A673 (cell line): ENCODE data around the gene COL28A1. TPM values are rescaled to one million over a fixed set of nuclear protein-coding genes. Genes with fewer than 3 reads are reported as not detected.

Experiments used
- BruUV-seq: library from RNA; stranded (reverse); fragments of 400-500 nt; replicated peaks from 2 replicates; lab custom pipeline; 2021; lab: Mats Ljungman, UMichigan
- CTCF ChIA-PET: fragments of 300-600 bp; sonication (Branson Sonifier 250); formaldehyde crosslinking; loops from one replicate; lab custom pipeline; 2022; ENCODE audit warnings: antibody characterized with exemption; lab: Charles Lee
- POLR2A ChIA-PET: fragments of 300-600 bp; sonication (Branson Sonifier 250); formaldehyde crosslinking; loops from one replicate; lab custom pipeline; 2022; ENCODE audit warnings: antibody characterized with exemption; ENCODE audit not compliant: low non-redundant PET; lab: Charles Lee
- DNase-seq: peaks from one replicate; pipeline ENCODE4 v3.0.0-alpha.2; 2015; ENCODE audit warnings: low spot score
- H3K27ac ChIP-seq: fragments of 200-600 bp; sonication (generic); 2 replicates; pipeline ENCODE4 v1.5.1; 2016; ENCODE audit warnings: mixed run types, low read depth, mild to moderate bottlenecking, mixed read lengths, antibody characterized with exemption, low read length; ENCODE audit not compliant: poor library complexity, severe bottlenecking
- H3K27me3 ChIP-seq: fragments of 200-600 bp; sonication (generic); replicated peaks from 2 replicates; pipeline ENCODE4 v1.6.1; 2017; ENCODE audit warnings: mixed run types, low read depth, mild to moderate bottlenecking, mixed read lengths, antibody characterized with exemption, low read length; ENCODE audit not compliant: insufficient read depth, poor library complexity
- H3K36me3 ChIP-seq: fragments of 200-600 bp; sonication (generic); 2 replicates; pipeline ENCODE4 v1.6.1; 2016; ENCODE audit warnings: mixed run types, mild to moderate bottlenecking, mixed read lengths, antibody characterized with exemption, low read length; ENCODE audit not compliant: insufficient read depth, poor library complexity, severe bottlenecking
- H3K4me1 ChIP-seq: fragments of 200-600 bp; sonication (generic); 2 replicates; pipeline ENCODE4 v1.6.1; 2017; ENCODE audit warnings: mixed run types, mild to moderate bottlenecking, mixed read lengths, antibody characterized with exemption, low read length; ENCODE audit not compliant: insufficient read depth, poor library complexity, severe bottlenecking
- H3K4me3 ChIP-seq: fragments of 200-600 bp; sonication (generic); 2 replicates; pipeline ENCODE4 v1.5.1; 2016; ENCODE audit warnings: low read depth, mixed run types, mild to moderate bottlenecking, mixed read lengths, low read length; ENCODE audit not compliant: poor library complexity, severe bottlenecking
- H3K9me3 ChIP-seq: fragments of 200-600 bp; sonication (generic); 2 replicates; pipeline ENCODE4 v1.6.1; 2016; ENCODE audit warnings: mixed run types, low read depth, mild to moderate bottlenecking, mixed read lengths, antibody characterized with exemption, low read length; ENCODE audit not compliant: poor library complexity, severe bottlenecking
- EZH2 ChIP-seq: fragments of 200-600 bp; sonication (generic); IDR thresholded peaks from 2 replicates; pipeline ENCODE4 v1.6.1; 2017; ENCODE audit warnings: borderline replicate concordance, low read depth, mild to moderate bottlenecking, mixed read lengths, antibody characterized with exemption, low read length; ENCODE audit not compliant: poor library complexity, severe bottlenecking
- intact Hi-C: fragments of 100-400 bp; cut with micrococcal nuclease; formaldehyde crosslinking; loops from one replicate; pipeline ENCODE4 v1.10.0; 2022; ENCODE audit not compliant: unreplicated experiment
- total RNA-seq: library from RNA; stranded (reverse); gene quantifications from 2 replicates; pipeline ENCODE4 v1.2.3, GENCODE V29; 2021
- TF ChIP-seq, protein P1 (sequence below): fragments of 300-800, 200-600 bp; sonication (generic); conservative IDR thresholded peaks from 2 replicates; pipeline ENCODE4 v1.5.1; 2017; ENCODE audit warnings: low read depth, mild to moderate bottlenecking, antibody characterized with exemption, low read length, moderate library complexity, mixed read lengths

COL28A1 gene
- total RNA-seq, 1 experiment from 2014 or later = 0.34 TPM

- CTCF ChIA-PET = no interaction called here
- H3K4me1 ChIP-seq = peaks cover 2% of the 10 kb centered on the region
- H3K27me3 ChIP-seq = no peaks in the 10 kb centered on the region
- no peak overlapping the region for H3K27ac ChIP-seq
- no peaks in the 10 kb centered on the region for H3K36me3 ChIP-seq
- DNase-seq = no peak
- POLR2A ChIA-PET = no interaction called here
- no peaks in the 10 kb centered on the region for H3K9me3 ChIP-seq
- TF ChIP-seq EZH2 = no peak
- TF ChIP-seq, protein P1, sequence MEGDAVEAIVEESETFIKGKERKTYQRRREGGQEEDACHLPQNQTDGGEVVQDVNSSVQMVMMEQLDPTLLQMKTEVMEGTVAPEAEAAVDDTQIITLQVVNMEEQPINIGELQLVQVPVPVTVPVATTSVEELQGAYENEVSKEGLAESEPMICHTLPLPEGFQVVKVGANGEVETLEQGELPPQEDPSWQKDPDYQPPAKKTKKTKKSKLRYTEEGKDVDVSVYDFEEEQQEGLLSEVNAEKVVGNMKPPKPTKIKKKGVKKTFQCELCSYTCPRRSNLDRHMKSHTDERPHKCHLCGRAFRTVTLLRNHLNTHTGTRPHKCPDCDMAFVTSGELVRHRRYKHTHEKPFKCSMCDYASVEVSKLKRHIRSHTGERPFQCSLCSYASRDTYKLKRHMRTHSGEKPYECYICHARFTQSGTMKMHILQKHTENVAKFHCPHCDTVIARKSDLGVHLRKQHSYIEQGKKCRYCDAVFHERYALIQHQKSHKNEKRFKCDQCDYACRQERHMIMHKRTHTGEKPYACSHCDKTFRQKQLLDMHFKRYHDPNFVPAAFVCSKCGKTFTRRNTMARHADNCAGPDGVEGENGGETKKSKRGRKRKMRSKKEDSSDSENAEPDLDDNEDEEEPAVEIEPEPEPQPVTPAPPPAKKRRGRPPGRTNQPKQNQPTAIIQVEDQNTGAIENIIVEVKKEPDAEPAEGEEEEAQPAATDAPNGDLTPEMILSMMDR = no peak
- BruUV-seq = no TSS peak
- intact Hi-C loops = no loop called here
- no peak overlapping the region for H3K4me3 ChIP-seq
Observed at GRCh38 chr7:7582596-7582995, 46.9 kb upstream of the COL28A1 start.

DNA sequence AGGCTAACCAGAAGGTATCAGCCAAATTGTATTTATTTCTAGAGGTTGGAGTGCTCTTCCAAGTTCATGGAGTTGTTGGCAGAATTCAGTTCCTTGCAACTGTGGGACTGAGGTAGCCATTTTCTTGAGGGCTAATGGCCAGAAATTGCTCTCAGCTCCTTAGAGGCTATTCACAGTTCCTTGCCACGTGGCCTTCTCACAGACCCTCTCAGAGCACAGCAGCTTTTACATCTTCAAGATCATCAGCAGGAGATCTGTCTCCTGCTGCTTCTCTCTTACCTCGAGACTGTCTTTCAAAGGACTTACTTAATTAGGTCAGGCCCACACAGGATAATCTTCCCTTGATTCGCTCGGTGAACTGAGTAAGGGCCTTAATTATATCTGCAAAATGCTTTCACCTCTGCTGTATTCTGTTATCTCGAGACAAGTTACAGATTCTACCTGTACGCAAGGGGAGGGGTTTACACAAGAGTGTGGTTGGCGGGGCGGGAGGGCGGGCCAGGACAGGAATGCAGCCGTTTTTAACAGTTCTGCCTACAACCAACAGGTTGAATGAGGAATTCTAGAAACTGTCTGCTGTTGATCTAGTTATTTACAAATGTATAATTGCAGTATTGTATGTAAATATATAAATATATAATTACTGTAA lies 46.0 kb upstream of the COL28A1 start:
- Histone ChIP-seq H3K4me1 (peaks cover 2% of the 10 kb centered on the region), H3K27ac (no peak overlapping the region), H3K9me3 (no peaks in the 10 kb centered on the region), H3K36me3 (no peaks in the 10 kb centered on the region), H3K27me3 (no peaks in the 10 kb centered on the region), H3K4me3 (no peak overlapping the region)
- no TSS peak for BruUV-seq
- ChIA-PET POLR2A (no interaction called here), CTCF (no interaction called here)
- DNase-seq = peak; percentile 5
- TF ChIP-seq, protein P1 = no peak
- TF ChIP-seq EZH2 = no peak
- intact Hi-C loops = no loop called here

GRCh38 chr7:7579638-7580037 lies 44.0 kb upstream of the COL28A1 start:
- Histone ChIP-seq H3K36me3 (no peaks in the 10 kb centered on the region), H3K9me3 (no peaks in the 10 kb centered on the region), H3K4me3 (no peak overlapping the region), H3K4me1 (peaks cover 2% of the 10 kb centered on the region), H3K27me3 (no peaks in the 10 kb centered on the region), H3K27ac (no peak overlapping the region)
- intact Hi-C loops = no loop called here
- CTCF ChIA-PET = no interaction called here
- no TSS peak for BruUV-seq
- POLR2A ChIA-PET = no interaction called here
- no peak for TF ChIP-seq EZH2
- TF ChIP-seq, protein P1 = no peak
- no peak for DNase-seq
